SKM-1 treated with dmso at 0.1 percent for 144 hours (cell line): Measurements from ENCODE around the gene TMEM61.
A peak's percentile ranks its signal among the peaks of the same experiment; 100 is the strongest.
"Not testable (repeated sequence)": the region's sequence is repeated elsewhere in the genome, so short reads cannot be mapped to it uniquely, and the experiment has no call there.

Experiments used
- DNase-seq: peaks from one replicate; lab custom pipeline; 2025; ENCODE audit not compliant: unreplicated experiment; lab: John Stamatoyannopoulos, UW

TMEM61 gene

DNA sequence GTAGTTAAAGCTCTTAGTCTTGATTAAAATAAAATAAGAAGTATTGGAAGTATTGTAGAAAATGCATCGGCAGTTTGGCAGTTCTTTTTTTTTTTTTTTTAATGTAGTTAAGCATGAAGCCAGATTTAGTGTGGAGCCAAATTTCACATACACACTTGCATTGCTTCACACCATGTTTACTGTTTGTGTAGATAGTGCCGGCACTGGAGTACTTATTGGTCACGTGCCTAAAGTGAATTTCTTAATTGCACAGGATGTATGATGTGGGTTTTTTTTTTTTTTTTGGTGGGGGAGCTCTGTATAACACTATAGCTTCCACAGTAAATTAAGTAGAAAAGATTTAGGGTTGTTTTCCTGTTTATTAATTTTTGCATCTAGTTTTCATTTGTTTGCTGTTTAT lies 21.2 kb upstream of the TMEM61 start:
- DNase-seq = no peak

DNA sequence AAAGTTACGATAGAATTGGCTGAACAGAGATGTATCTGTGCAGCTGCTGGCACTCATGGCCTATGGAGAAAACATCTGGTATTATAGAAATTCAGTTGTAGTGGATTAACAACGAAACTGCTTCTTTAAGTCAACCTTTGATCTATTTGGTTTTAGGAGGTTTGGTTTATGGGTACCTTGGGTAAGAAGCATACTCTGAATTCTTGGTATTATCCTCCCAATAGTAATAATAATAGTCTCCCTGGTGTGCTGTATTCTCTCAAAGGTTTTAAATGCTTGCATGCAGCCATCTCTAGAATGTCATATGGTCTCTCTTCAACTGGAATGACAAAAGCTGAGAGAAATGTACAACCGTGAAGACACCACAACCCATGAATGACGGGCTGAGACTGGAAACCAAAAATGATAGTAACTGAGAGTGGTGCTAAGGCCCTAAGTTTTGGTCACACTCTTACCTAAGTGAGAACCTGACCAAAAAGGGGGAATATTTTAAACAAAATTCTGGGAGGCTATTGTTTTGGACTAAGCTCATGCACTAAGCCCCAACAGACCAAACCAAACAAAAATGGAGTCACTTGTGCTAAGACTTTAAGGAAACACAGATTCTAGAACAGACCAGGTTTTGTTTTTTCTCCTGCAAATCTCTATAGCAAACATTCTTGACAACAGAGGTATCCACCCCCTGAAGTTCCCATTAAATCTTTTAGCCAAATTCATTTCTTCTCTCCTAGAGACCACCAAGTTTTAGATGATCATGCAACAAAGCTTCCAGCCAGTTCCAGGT lies 17.6 kb upstream of the TMEM61 start:
- DNase-seq = no peak

DNA sequence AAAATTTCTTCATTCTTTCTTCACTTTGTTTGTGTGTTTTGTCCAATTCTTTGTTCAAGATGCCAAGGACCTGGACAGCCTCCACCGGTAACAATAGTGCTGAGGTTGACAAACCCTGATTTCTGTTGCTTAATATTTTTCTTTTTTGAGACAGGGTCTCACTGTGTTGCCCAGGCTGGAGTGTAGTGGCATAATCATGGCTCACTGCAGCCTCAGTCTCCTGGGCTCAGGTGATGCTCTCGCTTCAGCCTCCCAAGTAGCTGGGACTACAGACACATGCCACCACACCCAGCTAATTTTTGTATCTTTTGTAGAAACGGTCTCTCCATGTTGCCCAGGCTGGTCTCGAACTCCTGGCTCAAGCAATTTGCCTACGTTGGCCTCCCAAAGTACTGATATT lies 16.6 kb upstream of the TMEM61 start:
- not testable (repeated sequence) for DNase-seq

DNA sequence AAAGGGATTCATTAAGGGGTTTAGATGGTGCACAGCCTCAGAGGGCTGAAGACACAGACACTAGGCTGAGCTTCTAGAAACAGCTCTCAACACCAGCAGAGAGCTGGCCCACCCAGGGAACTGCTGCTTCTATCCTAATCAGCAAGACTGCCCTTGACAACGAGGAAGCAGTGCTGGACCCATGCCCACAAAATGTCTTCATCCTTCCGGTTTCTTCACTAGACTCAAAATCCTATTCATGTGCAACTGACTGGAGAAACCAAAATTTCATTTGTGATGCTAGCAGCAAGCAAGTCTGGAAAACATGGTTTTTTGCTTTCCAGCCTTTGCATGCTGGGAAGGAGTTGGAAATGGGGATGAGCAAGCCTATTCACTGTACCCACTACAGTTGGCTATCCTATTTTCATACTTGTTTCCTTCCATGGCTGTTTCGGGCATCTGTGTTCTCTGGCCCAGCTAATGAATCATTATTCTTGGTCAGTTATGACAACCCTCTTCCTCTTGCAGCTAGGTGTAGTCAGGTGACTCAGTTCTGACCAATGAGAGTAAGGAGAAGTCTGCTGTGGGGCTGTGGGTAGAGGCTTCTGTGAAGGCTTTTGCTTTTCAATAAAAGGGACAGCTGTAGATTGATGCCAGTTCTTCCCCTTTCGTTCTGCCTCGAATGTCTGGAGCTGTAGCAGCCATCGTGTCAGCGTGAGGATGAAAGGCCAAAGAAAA lies 14.6 kb upstream of the TMEM61 start:
- DNase-seq = peak; percentile 94

DNA sequence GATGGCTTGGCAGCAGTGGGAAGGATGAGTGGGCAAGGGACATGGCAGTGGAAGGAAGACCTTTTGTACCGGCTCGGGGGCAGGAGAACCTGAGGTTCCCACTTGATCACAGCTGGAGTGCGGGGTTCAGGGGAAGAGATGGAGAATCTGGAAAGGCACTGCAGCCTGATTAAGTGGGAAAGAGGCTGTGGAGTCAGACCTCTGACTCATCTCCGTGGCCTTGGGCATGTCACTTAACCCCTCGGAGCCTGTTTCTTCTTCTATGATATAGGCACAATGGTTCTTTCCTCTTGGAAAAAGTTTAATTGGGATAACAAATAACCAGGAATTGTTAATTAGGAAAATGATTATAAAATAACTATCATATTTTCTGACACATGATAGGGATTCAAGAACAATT lies 13.1 kb upstream of the TMEM61 start:
- no peak for DNase-seq

DNA sequence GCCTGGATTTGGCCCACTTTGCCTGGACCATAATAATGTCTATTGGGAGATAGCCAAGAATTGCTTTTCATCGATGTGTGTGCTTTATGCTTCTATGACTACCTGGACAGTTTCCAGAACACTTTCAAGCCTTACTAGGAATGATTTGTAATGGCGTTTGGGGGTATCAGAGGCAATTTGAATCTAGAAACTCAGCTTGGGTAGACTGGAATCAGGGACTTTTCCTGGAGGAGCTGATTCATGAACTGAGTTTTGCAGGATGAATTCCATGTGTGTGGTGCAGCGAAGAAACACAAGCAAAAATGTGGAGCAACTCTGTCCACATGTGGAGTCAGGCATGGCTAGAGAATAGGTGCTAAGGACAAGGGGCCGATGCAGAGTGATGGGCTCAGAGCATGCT lies 11.9 kb upstream of the TMEM61 start:
- no peak for DNase-seq

DNA sequence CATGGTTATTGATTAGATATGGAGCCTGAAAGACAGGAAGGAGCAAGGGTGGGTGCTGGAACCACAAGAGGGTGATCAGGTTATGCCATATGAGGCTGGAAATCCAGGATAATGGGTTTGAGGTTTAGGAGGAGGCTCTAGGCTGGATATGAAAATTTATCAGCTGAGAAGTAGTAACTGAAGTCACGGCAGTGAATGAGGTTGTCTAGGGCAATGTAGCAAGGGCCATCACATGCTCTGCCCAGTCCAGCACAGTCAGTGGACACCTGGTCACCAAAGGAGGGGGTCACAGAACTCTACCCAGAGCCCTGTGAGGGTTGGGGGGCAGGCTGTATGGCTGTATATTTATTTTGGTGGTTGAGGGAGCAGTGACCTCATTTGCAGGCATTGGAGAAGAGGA lies 10.5 kb upstream of the TMEM61 start:
- DNase-seq = no peak

DNA sequence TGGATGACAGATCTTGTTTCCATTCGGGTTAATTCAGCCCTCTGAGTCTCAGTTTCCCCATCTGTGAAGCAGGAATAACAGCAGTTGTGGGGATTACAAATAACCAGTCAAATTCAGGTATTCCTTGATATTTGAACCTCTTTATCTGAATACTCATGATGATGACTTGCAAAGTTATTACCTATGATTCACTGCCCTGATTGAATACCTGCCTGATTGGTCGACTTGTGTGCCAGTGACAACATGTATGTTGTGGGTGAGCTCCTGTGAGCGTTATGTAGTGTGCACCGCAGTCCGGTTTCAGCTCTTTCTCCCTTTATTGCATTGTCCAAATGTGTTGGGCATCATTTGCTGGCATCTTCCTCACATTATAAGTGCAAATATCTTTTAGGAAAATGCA lies 9.5 kb upstream of the TMEM61 start:
- DNase-seq = no peak

DNA sequence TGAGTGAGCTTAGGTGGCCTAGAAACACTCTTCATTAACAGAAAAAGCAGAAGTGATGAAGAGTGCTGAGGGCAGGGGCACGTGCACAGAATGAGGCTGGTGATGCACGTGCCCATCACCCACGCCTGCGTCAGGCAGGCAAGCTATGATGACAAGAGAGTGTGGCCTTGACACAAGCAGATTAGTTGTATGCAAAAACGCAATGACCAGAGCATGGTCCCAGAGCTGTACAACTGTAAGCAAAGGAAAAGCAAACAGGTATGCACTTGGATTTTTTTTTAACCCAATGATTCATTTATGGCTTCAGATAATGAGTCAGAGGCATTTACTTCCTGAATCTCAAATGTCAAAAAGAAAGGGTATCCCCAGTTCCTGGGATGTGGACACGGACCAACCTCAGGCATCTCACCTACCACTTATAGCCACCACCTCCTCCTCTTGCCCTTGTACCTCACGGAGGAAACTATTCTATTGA lies 9.1 kb upstream of the TMEM61 start:
- DNase-seq = no peak

DNA sequence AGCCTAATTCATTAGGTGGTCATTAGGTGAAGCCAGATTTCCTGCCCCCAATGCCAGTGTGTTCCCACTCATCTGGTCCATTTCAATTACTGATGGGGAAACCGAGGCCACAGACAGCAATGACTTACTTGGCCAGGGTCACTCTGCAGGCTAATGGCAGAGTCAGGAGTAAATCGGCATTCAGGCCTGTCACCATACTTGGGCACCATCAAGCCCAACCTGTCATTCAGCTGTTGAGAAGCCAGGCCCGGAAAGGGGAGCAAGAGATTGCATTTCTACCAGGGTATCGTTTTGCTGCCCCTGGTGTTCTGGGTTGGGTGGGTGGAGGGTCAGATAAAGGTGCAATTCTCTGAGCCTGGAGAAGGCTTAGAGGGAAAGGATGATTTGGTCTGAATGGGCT lies 8.0 kb upstream of the TMEM61 start:
- DNase-seq = no peak

DNA sequence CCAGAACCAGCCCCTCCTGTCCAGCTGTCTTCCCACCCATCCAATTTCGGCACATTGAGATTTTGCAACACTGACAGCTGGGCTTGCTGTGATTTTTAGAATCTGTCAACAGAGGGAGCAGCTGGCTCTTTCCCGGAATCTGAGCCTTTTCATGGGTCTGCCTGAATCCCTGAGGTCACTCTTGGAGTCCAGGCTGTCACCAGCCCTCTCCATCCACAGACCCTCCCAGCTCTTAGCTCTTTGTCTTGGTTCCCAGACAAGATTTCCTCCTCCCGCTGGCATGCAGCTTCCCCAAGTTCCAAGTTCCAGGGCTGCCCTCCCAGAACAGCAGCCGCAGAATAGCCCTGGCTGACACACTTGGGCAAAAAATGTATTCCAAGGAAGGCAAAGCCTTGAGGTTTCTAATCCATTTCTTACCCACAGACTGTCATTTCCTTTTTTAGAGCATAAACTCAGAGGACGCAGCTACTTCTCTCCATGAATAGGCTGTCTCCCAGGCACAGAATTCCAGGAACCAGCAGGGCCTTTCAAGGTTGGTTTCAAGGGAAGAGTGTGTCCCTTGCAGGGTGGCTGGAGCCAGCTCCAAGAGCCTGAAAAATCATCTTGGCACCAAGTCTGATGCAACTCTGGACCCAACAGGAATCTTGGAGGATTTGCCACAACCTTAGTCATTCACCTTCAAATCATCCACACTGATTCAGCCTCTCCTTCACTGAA lies 7.1 kb upstream of the TMEM61 start:
- no peak for DNase-seq

DNA sequence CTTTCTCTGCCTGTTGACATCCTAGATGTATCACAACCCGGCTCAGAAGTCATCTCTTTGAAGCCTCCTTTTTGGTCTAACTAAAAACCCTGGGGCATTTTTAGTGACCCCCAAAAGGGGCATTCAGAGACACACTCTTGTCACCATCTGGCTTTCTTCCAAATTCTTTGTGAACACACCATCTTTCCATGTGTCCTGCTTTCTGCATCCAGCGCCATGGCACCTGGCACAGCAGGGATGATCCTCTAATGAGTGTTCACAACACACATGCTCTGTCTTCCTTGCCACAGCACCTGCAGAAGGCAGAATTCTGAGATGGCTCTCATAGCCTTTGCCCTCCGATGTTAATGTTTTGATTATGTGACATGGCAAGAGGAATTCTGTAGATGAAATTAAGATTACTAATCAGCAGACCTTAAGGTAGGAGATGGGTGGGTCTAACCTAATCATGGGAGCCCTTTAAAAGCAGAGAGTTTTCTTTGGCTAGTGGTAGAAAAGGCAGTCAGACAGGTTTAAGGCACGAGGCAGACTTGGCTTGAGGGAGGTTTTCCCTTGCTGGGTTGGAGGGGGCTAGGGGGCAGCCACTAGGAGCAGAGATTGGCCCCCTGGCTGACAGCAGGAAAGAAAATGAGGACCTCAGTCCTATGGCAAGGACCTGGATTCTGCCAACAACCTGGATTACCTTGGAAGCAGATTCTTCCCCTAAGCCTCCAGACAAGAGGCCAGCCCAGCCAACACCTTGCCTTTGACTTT lies 4.9 kb upstream of the TMEM61 start:
- DNase-seq = no peak

DNA sequence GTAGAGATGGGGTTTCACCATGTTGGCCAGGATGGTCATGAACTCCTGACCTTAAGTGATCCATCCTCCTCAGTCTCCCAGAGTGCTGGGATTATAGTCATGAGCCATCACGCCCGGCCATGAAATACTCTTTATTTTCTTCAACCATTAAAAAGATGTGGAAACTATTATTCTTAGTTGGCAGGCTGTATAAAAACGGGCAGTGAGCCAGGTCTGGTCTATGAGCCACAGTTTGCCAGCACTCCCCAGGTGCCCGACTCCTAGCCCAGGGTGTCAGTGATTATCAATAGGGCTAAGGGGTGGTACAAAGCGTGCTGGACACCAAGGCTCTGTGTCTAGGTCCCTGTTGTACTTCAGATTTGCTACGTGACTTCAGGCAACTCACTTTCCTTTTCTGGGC lies 3.7 kb upstream of the TMEM61 start:
- no peak for DNase-seq

DNA sequence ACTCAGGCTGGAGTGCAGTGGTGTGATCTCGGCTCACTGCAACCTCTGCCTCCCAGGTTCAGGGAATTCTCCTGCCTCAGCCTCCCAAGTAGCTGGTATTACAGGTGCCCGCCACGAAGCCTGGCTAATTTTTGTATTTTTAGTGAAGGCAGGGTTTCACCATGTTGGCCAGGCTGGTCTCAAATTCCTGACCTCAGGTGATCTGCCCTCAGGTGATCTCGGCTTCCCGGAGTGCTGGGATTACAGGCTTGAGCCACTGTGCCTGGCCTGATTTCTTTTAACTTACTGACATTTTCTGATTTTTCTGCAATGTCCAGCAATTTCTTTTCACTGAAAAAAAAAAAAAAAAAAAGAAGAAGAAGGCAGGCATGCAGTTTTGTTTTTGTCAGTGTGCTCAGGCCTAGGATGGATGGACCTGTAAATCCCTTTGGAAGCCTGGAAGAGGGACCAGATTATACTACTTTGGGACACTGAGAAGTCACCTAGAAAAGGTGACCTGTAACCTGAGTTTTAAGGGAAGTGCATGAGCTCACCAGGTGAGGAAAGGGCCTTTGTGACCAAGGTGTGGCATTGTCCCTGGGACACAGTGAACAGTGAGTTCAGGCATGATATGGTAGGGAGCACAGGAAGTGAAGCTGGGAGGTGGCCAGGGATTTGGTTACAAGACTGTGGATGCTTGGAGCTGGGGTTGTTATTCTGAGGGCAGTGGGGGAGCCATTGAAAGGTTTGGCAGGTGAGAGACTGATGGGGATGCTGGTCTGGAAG lies 2.7 kb upstream of the TMEM61 start:
- DNase-seq = no peak

DNA sequence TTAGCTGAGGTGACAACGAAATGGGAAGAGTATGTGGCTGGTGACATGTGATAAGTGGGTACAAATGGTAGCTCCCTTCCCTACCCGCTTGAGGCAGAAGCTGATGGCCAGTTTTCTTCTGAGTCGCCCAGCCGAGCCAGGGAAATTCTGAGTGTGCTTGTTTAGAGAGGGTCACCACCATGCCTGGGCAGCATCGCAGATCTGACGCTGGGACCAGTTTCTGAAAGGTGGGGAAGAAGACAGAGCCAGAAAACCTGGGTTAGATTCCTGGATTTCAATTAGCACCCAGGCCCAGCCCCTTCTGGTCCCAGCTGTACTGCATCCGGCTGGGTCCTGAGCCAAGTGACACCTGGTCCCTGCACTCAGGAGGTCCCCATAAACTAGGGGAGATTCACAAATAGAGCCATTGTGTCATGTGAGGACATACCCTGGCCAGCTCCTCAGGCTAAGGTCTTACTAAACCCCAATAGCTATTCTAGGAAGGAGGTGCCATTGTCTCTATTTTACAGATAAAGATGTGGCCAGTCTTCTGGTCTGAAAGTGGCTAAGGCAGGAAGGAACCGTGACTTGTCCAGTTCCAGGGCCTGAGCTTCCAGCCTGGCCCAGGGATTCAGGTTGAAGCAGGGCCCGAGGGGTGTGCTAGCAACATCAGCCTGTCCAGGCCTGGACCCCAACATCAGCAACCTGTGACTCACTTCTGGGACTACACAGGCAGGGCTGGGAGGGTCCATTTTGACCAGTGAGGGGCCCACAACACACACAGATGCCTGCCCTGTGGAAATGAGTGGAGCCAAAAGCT lies 1.7 kb upstream of the TMEM61 start:
- no peak for DNase-seq

DNA sequence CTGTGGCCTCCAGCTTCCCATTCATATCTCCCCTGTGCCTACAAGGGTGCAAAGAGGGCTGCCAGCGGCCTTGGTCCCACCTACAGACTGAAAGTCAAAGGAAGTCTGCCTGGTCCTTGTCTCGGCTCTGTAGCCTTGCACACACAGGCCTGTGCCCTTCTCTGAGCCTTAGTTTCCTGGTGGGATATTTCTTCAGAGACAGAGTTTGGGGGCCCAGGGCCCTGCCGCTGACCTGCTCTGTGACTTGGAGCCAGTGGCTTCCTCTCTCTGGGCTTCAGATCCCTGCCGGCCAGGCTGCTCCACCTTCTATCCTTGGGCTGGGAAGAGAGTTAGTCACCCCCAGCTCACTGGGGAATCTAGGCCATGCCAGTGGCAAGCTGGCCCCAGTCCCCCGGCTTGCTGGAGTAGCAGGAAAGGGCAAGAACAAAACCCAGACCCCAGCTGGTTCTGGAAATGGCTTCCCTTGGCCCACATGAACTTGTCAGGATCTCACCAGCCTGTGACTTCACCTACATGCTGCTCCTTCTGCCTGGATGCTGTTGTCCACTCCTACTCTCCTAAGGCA lies 1.0 kb upstream of the TMEM61 start:
- no peak for DNase-seq

DNA sequence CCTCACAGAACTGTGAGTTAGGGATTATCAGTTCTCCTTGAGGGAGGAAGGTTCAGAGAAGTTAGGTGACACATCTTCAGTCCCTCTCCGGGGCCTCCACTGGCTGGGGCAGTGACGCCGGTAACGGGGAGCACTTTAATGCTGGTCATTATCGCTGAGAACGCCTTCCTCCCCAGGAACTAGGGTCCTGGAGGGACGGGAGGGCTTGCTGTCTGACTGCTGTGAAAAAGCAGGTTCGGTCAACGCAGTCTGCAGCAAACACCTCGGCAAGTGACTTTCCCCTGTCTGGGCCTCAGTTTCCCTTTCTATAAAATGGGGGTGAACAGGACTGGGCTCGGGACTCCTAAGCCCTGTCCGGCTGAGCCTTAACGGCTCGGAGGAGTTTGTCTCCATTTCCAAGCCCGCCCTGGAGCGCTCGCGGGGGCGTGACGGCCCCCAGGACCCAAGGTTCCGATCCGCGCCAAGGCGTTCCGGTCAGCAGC lies 341 bp upstream of the TMEM61 start:
- DNase-seq = no peak

DNA sequence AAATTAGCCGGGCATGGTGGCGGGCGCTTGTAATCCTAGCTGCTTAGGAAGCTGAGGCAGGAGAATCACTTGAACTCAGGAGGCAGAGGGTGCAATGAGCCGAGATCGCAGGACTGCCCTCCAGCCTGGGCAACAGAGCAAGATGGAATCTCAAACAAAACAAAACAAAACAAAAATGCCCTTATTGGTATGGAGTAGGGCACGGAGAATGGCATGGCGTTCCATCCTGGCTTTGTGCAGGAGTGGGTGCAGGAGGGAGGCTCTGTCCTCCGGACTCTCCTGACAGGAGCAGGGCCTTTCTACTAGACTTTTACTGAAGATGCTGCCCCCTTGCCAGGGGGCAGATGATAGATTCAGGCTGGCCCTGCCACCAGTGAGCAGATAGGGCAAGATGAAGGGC lies 1.0 kb downstream of the TMEM61 start:
- DNase-seq = no peak

DNA sequence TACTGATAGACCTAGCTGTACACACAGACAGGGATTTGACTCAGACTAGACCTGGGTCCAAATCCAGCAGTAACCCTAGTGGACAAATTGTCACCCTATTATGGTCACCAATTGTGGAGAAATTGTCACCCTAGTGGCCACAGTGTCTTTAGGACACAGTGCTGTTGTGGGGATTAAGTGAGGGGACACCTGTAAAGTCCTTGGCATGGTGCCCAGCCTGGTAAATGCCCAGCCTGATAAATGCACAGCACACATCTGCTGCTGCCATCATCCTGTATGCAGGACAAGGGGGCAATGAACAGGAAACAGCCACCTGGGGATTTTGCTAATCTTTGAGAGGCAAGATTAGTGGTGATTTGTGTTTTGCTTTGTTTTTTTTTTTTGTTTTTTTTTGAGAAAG lies 2.3 kb downstream of the TMEM61 start:
- DNase-seq = no peak
